Effector CD4-positive, alpha-beta T cell (primary cell): ENCODE measurements around the gene MPPED1.

Experiments
- DNase-seq: peaks from one replicate; pipeline ENCODE4 v3.0.0-alpha.2; 2020

MPPED1 gene

GRCh38 chr22:43479301-43479950 lies 67.6 kb downstream of the MPPED1 start:
- DNase-seq: no peak

GRCh38 chr22:43479962-43480361 lies 68.1 kb downstream of the MPPED1 start:
- no peak for DNase-seq

GRCh38 chr22:43481568-43482317 lies 69.9 kb downstream of the MPPED1 start:
- DNase-seq: no peak

GRCh38 chr22:43482318-43482625 lies 70.5 kb downstream of the MPPED1 start:
- DNase-seq: no peak

GRCh38 chr22:43483266-43483665 lies 71.5 kb downstream of the MPPED1 start:
- DNase-seq: no peak

- no peak for DNase-seq
Measured at GRCh38 chr22:43483669-43484068, 71.9 kb downstream of the MPPED1 start.

GRCh38 chr22:43484227-43484626 lies 72.4 kb downstream of the MPPED1 start:
- DNase-seq: no peak

GRCh38 chr22:43485502-43486089 lies 73.8 kb downstream of the MPPED1 start:
- no peak for DNase-seq

GRCh38 chr22:43487311-43488030 lies 75.7 kb downstream of the MPPED1 start:
- no peak for DNase-seq

- DNase-seq: no peak
Measured at GRCh38 chr22:43488031-43488866, 76.4 kb downstream of the MPPED1 start.

GRCh38 chr22:43488937-43489336 lies 77.1 kb downstream of the MPPED1 start:
- DNase-seq: no peak

- no peak for DNase-seq
Measured at GRCh38 chr22:43490311-43490710, 78.5 kb downstream of the MPPED1 start.

GRCh38 chr22:43491177-43491576 lies 79.4 kb downstream of the MPPED1 start:
- no peak for DNase-seq

- DNase-seq: no peak
Measured at GRCh38 chr22:43491737-43492136, 79.9 kb downstream of the MPPED1 start.

GRCh38 chr22:43493297-43493696 lies 81.5 kb downstream of the MPPED1 start:
- no peak for DNase-seq

GRCh38 chr22:43497956-43498855 lies 86.4 kb downstream of the MPPED1 start:
- DNase-seq: no peak

- no peak for DNase-seq
Measured at GRCh38 chr22:43498856-43499253, 87.0 kb downstream of the MPPED1 start.

GRCh38 chr22:43500792-43501785 lies 89.3 kb downstream of the MPPED1 start:
- no peak for DNase-seq

- DNase-seq: no peak
Measured at GRCh38 chr22:43501878-43502277, 90.1 kb downstream of the MPPED1 start.

- no peak for DNase-seq
Measured at GRCh38 chr22:43502306-43502874, 90.6 kb downstream of the MPPED1 start.
